BLaER1 treated with 17β-estradiol and CSF1 and Interleukin-3, amounts not matched to agents 10 nM and 100 nM (cell line): Measurements from ENCODE around the gene OTOS.

Source experiments
- H3K27ac ChIP-seq, 11 experiments: shearing (Covaris generic); formaldehyde crosslinking; 2 replicates each; pipeline ENCODE4 v1.8.1; 2022
- H3K27me3 ChIP-seq, 11 experiments: shearing (Covaris generic); formaldehyde crosslinking; 2 replicates each; pipeline ENCODE4 v1.8.1; 2022
- H3K36me3 ChIP-seq, 11 experiments: shearing (Covaris generic); formaldehyde crosslinking; 2 replicates each; pipeline ENCODE4 v1.8.1; 2022
- H3K4me1 ChIP-seq, 10 experiments: shearing (Covaris generic); formaldehyde crosslinking; 2 replicates each; pipeline ENCODE4 v1.8.1; 2022
- H3K4me2 ChIP-seq, 11 experiments: shearing (Covaris generic); formaldehyde crosslinking; 2 replicates each; pipeline ENCODE4 v1.8.1; 2022
- H3K4me3 ChIP-seq, 10 experiments: shearing (Covaris generic); formaldehyde crosslinking; 2 replicates each; pipeline ENCODE4 v1.8.1; 2022
- H3K9ac ChIP-seq, 11 experiments: shearing (Covaris generic); formaldehyde crosslinking; 2 replicates each; pipeline ENCODE4 v1.8.1; 2022
- H3K9me3 ChIP-seq, 11 experiments: shearing (Covaris generic); formaldehyde crosslinking; replicated peaks in 1 of 11; 2 replicates each; pipeline ENCODE4 v1.8.1; 2022
- H4K20me1 ChIP-seq, 11 experiments: shearing (Covaris generic); formaldehyde crosslinking; 2 replicates each; pipeline ENCODE4 v1.8.1; 2022
- Cebpa-rat ChIP-seq, 11 experiments: shearing (Covaris generic); IDR thresholded peaks; 2 replicates each; pipeline ENCODE4 v1.8.1; 2022

Gene OTOS

DNA sequence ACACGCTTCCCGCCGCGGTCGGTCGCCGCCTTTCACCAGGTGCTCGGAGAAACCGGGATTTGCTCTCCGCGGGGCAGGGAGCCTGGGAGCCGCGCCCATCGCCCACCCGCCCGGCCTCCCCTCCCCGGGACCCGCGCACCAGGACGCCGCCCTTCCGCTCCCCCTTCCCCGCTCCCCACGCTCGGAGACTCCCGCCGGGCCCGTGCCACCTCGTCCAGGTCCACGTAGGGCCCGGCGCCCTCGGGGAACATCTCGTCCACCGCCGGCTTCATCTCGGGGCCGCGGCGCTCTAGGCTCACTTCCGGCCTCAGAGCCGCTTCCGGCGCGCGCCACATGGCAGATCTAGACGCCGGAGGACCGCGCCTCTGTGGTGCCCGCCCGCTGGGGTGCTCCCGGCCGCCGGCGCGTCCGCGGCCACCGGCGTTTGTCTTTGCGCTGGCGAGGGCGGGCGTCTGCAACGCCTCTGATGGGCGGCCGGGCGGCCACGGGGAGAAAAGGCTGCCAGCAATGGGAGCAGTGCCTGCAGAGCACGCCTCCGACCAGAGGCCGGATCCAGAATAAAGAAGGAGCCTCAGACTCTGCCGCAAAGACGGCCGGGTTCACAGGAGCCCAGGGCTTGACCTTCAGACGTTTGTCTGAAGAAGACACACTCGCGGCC, 4.3 kb downstream of the OTOS start, which contains the start of gene COPS9:
Gene COPS9 (minus strand): TSS at position 293 of the 658 bp plus-strand sequence. CDS start 21 bp downstream, at position 272.
- Histone ChIP-seq H3K4me1 (peaks cover 13 to 23% (median 18%) of the 10 kb centered on the region in 10 experiments), H3K4me3 (peak within 1 kb of the TSS; percentile 84 to 97 (median 90)), H3K9me3 (no peaks in the 10 kb centered on the region), H3K4me2 (peak within 1 kb of the TSS; percentile 89 to 100 (median 98)), H3K27me3 (peaks cover 0 to 12% (median 4%) of the 10 kb centered on the region in 11 experiments; a peak in 10 of 22 replicates), H3K9ac (peak within 1 kb of the TSS; percentile 86 to 95 (median 90)), H3K36me3 (peaks cover 28 to 36% (median 30%) of the 10 kb centered on the region in 11 experiments), H4K20me1 (peaks cover 0 to 45% (median 38%) of the 10 kb centered on the region in 11 experiments; a peak in 18 of 22 replicates), H3K27ac (peak within 1 kb of the TSS; percentile 65 to 87 (median 79); a peak in 21 of 22 replicates)
- no peak for TF ChIP-seq Cebpa-rat (IDR thresholded peaks at IDR 0.05)

GRCh38 chr2:240135706-240136012, 4.8 kb downstream of the OTOS start:
- Histone ChIP-seq H3K36me3 (peaks cover 33 to 41% (median 35%) of the 10 kb centered on the region in 11 experiments), H4K20me1 (peaks cover 0 to 50% (median 43%) of the 10 kb centered on the region in 11 experiments; a peak in 18 of 22 replicates), H3K27me3 (peaks cover 0 to 12% (median 4%) of the 10 kb centered on the region in 11 experiments; a peak in 10 of 22 replicates), H3K4me1 (peaks cover 13 to 23% (median 18%) of the 10 kb centered on the region in 10 experiments), H3K4me2 (peak overlapping the region; percentile 89 to 100 (median 98)), H3K9ac (peak overlapping the region; percentile 86 to 95 (median 90)), H3K27ac (peak overlapping the region; percentile 65 to 87 (median 79); a peak in 21 of 22 replicates), H3K4me3 (peak overlapping the region; percentile 84 to 97 (median 90)), H3K9me3 (no peaks in the 10 kb centered on the region)
- TF ChIP-seq Cebpa-rat (IDR thresholded peaks at IDR 0.05): no peak

DNA sequence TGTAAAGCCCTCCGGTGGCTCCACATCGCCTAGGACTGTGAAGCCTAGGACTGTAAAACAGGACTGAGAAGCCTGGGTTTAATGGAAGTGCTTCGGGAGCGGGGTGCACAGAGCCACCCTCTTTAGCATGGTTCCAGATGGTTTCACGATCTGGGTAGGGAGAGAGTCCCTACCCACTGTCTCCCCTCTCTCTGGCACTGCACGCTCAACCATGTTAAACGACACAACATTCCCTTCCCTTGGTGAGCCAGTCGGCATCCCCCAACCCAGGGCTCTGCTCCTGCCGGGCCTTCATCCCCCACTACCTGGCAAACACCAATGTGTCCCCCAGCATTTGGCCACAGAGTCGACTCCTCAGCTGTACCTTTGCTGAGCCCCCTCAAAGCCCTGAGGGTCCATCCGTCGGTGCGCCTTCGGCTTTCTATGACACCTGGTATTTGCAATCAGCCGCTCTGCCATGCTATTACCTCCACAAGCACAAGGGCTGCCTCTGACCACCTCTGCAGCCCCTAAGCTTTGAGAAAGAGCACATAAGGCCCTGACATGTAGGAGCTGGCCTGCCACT, 5.4 kb downstream of the OTOS start:
- peak overlapping the region; percentile 86 to 95 (median 90) for H3K9ac ChIP-seq
- H3K4me2 ChIP-seq: peak overlapping the region; percentile 89 to 100 (median 98)
- H3K4me3 ChIP-seq: peak overlapping the region; percentile 84 to 97 (median 90)
- peaks cover 0 to 56% (median 44%) of the 10 kb centered on the region in 11 experiments; a peak in 18 of 22 replicates for H4K20me1 ChIP-seq
- H3K36me3 ChIP-seq: peaks cover 39 to 47% (median 42%) of the 10 kb centered on the region in 11 experiments
- peaks cover 13 to 22% (median 18%) of the 10 kb centered on the region in 10 experiments for H3K4me1 ChIP-seq
- no peak for TF ChIP-seq Cebpa-rat (IDR thresholded peaks at IDR 0.05)
- peak overlapping the region in 10 of 11 experiments; percentile 75 to 87 (median 80); a peak in 19 of 22 replicates for H3K27ac ChIP-seq
- peaks cover 0 to 12% (median 4%) of the 10 kb centered on the region in 11 experiments; a peak in 10 of 22 replicates for H3K27me3 ChIP-seq
- H3K9me3 ChIP-seq: no peaks in the 10 kb centered on the region

GRCh38 chr2:240134466-240134865, 6.0 kb downstream of the OTOS start:
- peaks cover 0 to 62% (median 50%) of the 10 kb centered on the region in 11 experiments; a peak in 18 of 22 replicates for H4K20me1 ChIP-seq
- H3K9me3 ChIP-seq: no peaks in the 10 kb centered on the region
- H3K36me3 ChIP-seq: peaks cover 45 to 53% (median 47%) of the 10 kb centered on the region in 11 experiments
- H3K27me3 ChIP-seq: peaks cover 0 to 12% (median 4%) of the 10 kb centered on the region in 11 experiments; a peak in 10 of 22 replicates
- peak overlapping the region; percentile 89 to 100 (median 98); a peak in 21 of 22 replicates for H3K4me2 ChIP-seq
- no peak for TF ChIP-seq Cebpa-rat (IDR thresholded peaks at IDR 0.05)
- H3K4me1 ChIP-seq: peaks cover 13 to 20% (median 18%) of the 10 kb centered on the region in 10 experiments
- peak overlapping the region in 2 of 11 experiments; percentile 79 to 82; a peak in 1 of 22 replicates for H3K27ac ChIP-seq
- peak overlapping the region; percentile 86 to 95 (median 90); a peak in 21 of 22 replicates for H3K9ac ChIP-seq
- H3K4me3 ChIP-seq: peak overlapping the region in 8 of 10 experiments; percentile 84 to 97 (median 90); a peak in 9 of 20 replicates

GRCh38 chr2:240133401-240133800, 7.1 kb downstream of the OTOS start:
- Histone ChIP-seq H3K27me3 (peaks cover 0 to 12% (median 4%) of the 10 kb centered on the region in 11 experiments; a peak in 10 of 22 replicates), H3K4me1 (peaks cover 13 to 20% (median 18%) of the 10 kb centered on the region in 10 experiments), H3K36me3 (peaks cover 55 to 64% (median 58%) of the 10 kb centered on the region in 11 experiments), H4K20me1 (peaks cover 0 to 73% (median 53%) of the 10 kb centered on the region in 11 experiments; a peak in 18 of 22 replicates), H3K4me2 (no peak overlapping the region), H3K27ac (no peak overlapping the region), H3K4me3 (no peak overlapping the region), H3K9ac (peak overlapping the region in 1 of 11 experiments; percentile 90; a peak in 2 of 22 replicates), H3K9me3 (no peaks in the 10 kb centered on the region)
- TF ChIP-seq Cebpa-rat (IDR thresholded peaks at IDR 0.05): no peak

DNA sequence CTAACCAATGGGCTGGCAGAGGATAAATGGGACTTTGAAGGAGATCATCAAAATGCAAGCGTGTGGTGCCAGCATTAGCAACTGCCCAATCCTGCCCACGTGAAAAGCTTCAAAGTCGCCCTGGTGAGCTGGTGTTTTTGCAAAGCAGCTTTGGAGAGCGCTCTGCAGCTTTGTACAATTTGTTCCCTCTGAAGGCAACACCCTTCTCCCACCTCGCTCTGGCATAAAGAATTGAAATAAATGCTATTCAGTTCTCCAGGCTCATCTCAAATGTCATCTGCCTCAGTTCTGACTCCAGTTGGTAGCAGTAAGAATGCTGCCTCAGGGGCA, 7.8 kb downstream of the OTOS start:
- no peak overlapping the region for H3K27ac ChIP-seq
- TF ChIP-seq Cebpa-rat (IDR thresholded peaks at IDR 0.05): no peak
- H3K27me3 ChIP-seq: peaks cover 0 to 12% (median 4%) of the 10 kb centered on the region in 11 experiments; a peak in 10 of 22 replicates
- H3K9ac ChIP-seq: no peak overlapping the region
- H3K36me3 ChIP-seq: peaks cover 63 to 72% (median 66%) of the 10 kb centered on the region in 11 experiments
- H3K4me3 ChIP-seq: no peak overlapping the region
- peaks cover 13 to 20% (median 18%) of the 10 kb centered on the region in 10 experiments for H3K4me1 ChIP-seq
- H3K9me3 ChIP-seq: no peaks in the 10 kb centered on the region
- H4K20me1 ChIP-seq: peaks cover 0 to 80% (median 60%) of the 10 kb centered on the region in 11 experiments; a peak in 18 of 22 replicates
- no peak overlapping the region for H3K4me2 ChIP-seq

DNA sequence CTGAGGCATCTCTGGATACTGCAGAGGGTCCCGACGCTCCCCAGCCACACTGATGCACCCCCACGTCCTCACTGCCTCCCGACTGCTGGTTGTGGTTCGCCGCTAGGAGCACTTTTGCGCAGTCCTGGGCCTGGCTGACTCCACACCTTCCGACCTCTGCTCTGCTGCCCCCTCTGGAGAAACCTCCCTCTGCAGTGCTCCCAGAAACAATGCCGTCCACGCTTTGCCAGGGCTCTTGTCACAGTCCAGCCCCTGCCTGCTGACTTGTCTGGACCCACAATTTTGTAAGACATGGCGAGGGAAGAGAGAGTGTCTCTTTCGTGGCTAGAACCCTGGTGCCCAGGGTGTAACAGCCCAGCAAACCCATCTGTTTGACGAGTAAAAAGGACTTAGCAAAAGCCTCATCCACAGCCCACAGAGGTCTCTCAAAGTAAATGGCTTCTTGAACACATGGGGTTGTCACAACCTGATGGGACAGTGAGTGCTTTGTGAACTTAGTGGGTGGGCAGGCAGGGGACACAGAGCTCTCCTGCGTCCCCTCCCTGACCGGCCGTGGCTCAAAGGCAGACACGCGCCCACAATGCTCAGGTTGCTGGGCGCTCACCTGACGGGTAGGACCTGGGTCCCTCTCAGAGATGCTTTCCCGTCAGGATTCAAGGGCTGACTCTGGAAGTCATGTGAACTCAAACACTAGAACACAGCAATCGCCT, 8.4 kb downstream of the OTOS start:
- Histone ChIP-seq H4K20me1 (peaks cover 0 to 85% (median 60%) of the 10 kb centered on the region in 11 experiments; a peak in 18 of 22 replicates), H3K4me2 (no peak overlapping the region), H3K4me3 (no peak overlapping the region), H3K36me3 (peaks cover 68 to 77% (median 71%) of the 10 kb centered on the region in 11 experiments), H3K4me1 (peaks cover 13 to 20% (median 18%) of the 10 kb centered on the region in 10 experiments), H3K27ac (no peak overlapping the region), H3K27me3 (peaks cover 0 to 7% (median 4%) of the 10 kb centered on the region in 11 experiments; a peak in 9 of 22 replicates), H3K9me3 (no peaks in the 10 kb centered on the region), H3K9ac (no peak overlapping the region)
- no peak for TF ChIP-seq Cebpa-rat (IDR thresholded peaks at IDR 0.05)

GRCh38 chr2:240131296-240131695, 9.2 kb downstream of the OTOS start:
- TF ChIP-seq Cebpa-rat (IDR thresholded peaks at IDR 0.05): no peak
- peaks cover 70 to 85% (median 77%) of the 10 kb centered on the region in 11 experiments for H3K36me3 ChIP-seq

More at GRCh38 chr2:240131296-240131695, 9.2 kb downstream of the OTOS start:
- peaks cover 0 to 86% (median 60%) of the 10 kb centered on the region in 11 experiments; a peak in 18 of 22 replicates for H4K20me1 ChIP-seq
- H3K27ac ChIP-seq: no peak overlapping the region
- H3K4me3 ChIP-seq: no peak overlapping the region
- no peak overlapping the region for H3K4me2 ChIP-seq
- no peak overlapping the region for H3K9ac ChIP-seq
- H3K9me3 ChIP-seq: no peaks in the 10 kb centered on the region
- H3K27me3 ChIP-seq: no peaks in the 10 kb centered on the region
- peaks cover 12 to 15% (median 14%) of the 10 kb centered on the region in 10 experiments for H3K4me1 ChIP-seq
